Epithelial cell of proximal tubule (primary cell): ENCODE data around the gene P2RX1. TPM values are rescaled to one million over a fixed set of nuclear protein-coding genes. Genes with fewer than 3 reads are reported as not detected.

Experiments used
- DNase-seq: peaks from one replicate; pipeline ENCODE4 v3.0.0-alpha.2; 2011; ENCODE audit warnings: low read depth
- H3K4me3 ChIP-seq: 2 replicates; pipeline ENCODE4 v1.5.1; 2011; ENCODE audit warnings: low read depth, mild to moderate bottlenecking, low read length
- CTCF ChIP-seq: conservative IDR thresholded peaks from 2 replicates; pipeline ENCODE4 v1.5.1; 2012; ENCODE audit warnings: low read depth, mild to moderate bottlenecking, low read length
- total RNA-seq: library from RNA; depleted of rRNA; stranded (reverse); fragments of >200 nt; gene quantifications from 2 replicates; pipeline ENCODE4 v1.2.3, GENCODE V29; 2015

Gene P2RX1
- total RNA-seq, 1 donor from 2014 or later: not detected

GRCh38 chr17:3913531-3914311 lies 2.5 kb downstream of the P2RX1 start:
- DNase-seq: no peak
- TF ChIP-seq CTCF: peak; percentile 91
- H3K4me3 ChIP-seq: no peak overlapping the region

DNA sequence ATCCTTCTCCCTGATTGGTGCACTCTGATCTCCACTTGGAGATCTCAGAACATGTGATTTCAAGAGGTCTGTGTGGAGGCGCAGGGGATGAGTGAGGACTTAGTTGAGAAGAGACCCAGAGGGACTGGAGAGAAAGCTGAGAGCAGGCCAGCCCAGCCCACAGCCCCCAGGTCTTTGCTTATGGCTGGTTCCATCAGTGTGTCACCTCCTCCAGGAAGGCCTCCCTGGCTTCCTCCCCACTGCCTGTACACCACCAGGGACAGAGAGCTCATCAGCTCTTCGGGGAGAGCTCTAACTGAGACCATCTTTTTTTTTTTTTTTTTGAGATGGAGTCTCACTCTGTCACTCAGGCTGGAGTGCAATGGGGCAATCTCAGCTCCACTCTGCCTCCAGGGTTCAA lies 3.4 kb downstream of the P2RX1 start:
- no peak overlapping the region for H3K4me3 ChIP-seq
- TF ChIP-seq CTCF: no peak
- DNase-seq: no peak

GRCh38 chr17:3911271-3912053 lies 4.8 kb downstream of the P2RX1 start:
- TF ChIP-seq CTCF: no peak
- H3K4me3 ChIP-seq: no peak overlapping the region
- DNase-seq: no peak

DNA sequence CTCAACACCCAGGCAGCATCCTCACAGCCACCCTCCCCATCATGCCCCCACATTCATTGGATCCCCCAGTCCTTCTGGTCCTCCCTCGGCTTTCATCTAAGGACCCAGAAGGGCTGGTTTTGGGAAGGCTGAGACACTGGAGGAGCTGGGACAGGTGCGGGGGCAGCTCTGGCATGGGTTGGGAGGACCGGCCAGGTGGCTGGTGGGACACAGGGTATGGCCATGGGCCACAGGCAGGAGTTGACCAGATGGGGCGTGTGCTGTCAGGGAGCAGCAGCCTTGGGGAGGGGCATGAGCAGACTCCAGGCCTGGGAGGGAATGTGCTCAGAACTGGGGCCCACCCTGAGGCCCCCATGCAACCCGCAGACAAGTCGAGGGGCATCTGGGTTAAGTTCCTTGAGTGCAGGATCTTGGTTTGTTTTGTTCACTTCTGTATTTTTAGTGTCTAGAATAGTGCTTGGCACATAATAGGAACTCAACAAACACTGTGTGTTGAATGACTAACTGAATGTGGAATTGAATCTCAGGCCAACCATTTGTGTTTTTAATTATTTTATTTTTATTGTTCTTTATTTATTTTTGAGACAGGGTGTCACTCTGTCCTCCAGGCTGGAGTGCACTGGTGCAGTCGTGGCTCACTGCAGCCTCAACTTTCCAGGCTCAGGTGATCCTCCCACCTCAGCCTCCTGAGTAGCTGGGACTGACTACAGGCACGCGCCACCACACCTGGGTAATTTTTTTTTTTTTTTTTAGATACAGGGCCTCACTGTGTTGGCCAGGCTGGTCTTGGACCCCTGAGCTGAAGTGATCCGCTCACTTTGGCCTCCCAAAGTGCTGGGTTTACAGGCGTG lies 5.6 kb downstream of the P2RX1 start:
- H3K4me3 ChIP-seq: no peak overlapping the region
- no peak for TF ChIP-seq CTCF
- no peak for DNase-seq

DNA sequence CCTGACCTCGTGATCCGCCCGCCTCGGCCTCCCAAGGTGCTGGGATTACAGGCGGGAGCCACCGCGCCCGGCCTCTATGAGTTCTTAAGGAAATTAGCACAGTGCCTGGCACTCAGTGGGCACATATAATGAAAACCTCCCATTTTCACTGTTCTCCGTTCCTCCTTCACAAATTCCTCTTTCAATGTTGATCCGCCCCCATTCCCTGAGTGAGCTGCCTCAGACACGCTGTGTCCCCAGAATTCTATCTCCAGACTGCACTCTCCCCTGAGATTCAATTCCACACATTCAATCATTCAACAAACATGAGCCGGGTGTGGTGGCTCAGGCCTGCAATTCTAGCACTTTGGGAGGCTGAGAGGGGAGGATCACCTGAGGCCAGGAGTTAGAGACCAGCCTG lies 7.0 kb downstream of the P2RX1 start:
- H3K4me3 ChIP-seq: no peak overlapping the region
- DNase-seq: no peak
- TF ChIP-seq CTCF: no peak

GRCh38 chr17:3907483-3908216 lies 8.6 kb downstream of the P2RX1 start:
- H3K4me3 ChIP-seq: no peak overlapping the region
- DNase-seq: no peak
- TF ChIP-seq CTCF: peak; percentile 63
